ENCODE measurements around the gene MRPL45. TPM values are rescaled to one million over a fixed set of nuclear protein-coding genes. Genes with fewer than 3 reads are reported as not detected.
"Not testable (repeated sequence)": the region's sequence is repeated elsewhere in the genome, so short reads cannot be mapped to it uniquely, and the experiment has no call there.

The MRPL45 gene
- total RNA-seq (26.9 TPM), polyA plus RNA-seq (33.9 TPM)

DNA sequence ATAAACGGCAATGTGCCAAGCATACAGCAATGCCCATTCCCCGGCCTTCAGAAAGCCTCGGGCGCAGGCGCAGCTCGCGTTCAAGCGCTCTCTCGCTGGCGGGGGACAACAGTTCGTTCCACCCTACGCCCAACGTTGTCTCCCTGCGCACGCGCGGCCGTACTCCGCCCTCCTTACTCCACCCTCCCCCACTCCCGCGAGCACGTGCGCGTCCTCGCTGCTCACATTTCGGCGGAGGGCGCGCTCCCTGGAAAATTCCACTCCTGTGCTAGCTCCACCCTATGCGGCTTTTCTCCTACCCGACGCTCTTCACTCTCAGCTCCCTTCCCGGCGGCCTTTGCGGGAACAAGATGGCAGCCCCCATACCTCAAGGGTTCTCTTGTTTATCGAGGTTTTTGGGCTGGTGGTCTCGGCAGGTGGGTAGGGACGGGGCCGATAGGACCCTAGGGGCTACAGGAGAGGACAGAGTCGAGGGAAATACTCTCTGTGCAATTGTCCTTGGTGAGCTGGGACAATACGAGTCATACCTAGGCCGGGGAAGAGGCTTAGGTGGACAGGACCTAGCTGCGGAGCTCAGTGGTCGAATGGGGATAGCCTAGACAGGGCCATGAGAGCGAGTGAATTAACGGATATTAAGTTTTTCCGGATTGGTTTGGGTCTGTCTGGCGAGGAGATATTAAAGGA, at the start of gene MRPL45:
TSS of gene MRPL45 (plus strand) at position 335 of the 684 bp plus-strand sequence. CDS start at position 351, 16 bp downstream.
- not testable (repeated sequence) for H3K36me3 ChIP-seq (ENCODE audit: insufficient read depth); H3K27ac ChIP-seq (ENCODE audit: low read depth); H3K4me1 ChIP-seq (ENCODE audit: insufficient read depth)
- under 1% methylated on average over 48 of the region's 48 CpGs for WGBS
- H3K4me3 ChIP-seq (ENCODE audit: low read depth, low read length): peak within 1 kb of the TSS; percentile 31
- peak; percentile 92 for DNase-seq (ENCODE audit: extremely low spot score)

DNA sequence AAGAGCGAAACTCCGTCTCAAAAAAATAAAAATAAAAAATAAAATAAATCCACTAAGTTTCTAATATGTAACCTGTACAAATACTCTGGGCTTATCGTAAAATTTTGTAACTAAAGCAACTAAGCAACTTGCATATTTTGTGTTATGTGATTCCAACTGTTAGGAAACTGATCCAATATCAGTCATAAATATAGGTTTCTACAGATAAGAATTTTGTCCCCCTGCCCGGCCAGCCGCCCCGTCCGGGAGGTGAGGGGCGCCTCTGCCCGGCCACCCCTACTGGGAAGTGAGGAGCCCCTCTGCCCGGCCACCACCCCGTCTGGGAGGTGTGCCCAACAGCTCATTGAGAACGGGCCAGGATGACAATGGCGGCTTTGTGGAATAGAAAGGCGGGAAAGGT, 43.8 kb upstream of the MRPL45 start:
- not testable (repeated sequence) for DNase-seq (ENCODE audit: extremely low spot score); H3K4me3 ChIP-seq (ENCODE audit: low read depth, low read length); H3K27ac ChIP-seq (ENCODE audit: low read depth); H3K4me1 ChIP-seq (ENCODE audit: insufficient read depth); H3K36me3 ChIP-seq (ENCODE audit: insufficient read depth)
- 89% methylated on average over 9 of the region's 14 CpGs for WGBS

- not testable (repeated sequence) for DNase-seq (ENCODE audit: extremely low spot score); H3K4me3 ChIP-seq (ENCODE audit: low read depth, low read length); H3K4me1 ChIP-seq (ENCODE audit: insufficient read depth); H3K27ac ChIP-seq (ENCODE audit: low read depth); H3K36me3 ChIP-seq (ENCODE audit: insufficient read depth)
- WGBS: 61% methylated on average over 2 of the region's 2 CpGs
Measured at GRCh38 chr17:38254357-38254756, 42.6 kb upstream of the MRPL45 start.

DNA sequence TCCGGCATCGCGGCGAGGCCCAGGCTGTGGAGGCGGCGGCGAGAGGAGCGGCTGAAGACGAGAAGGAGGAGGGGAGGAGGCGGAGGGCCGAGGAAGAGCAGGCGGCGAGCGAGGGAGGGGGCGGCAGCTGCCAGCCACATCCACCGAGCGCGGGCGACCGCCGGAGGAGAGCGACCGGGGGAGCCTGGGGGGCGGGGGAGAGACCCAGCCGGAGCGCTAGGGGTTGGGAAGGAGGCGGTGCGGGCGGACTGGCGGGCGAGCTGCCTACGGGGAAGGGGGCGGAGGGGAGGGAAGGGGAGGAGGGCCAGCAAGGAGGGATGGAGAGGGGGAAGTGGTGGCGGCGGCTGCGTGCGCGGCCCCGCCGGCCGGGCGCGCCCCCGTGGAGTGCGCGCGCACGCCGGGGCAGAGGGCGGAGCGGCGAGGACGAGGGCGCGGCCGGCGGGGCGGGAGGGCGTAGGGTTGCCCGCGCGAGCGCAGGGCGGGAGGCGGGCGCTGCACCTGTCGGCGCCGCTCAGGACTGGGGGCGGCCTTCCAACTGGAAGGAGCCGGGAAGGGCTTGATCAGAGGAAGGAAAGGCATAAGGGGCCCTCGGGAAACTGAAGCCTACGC, 39.9 kb upstream of the MRPL45 start:
- WGBS: 0% methylated on average over 49 of the region's 73 CpGs
- H3K4me3 ChIP-seq (ENCODE audit: low read depth, low read length): peak overlapping the region; percentile 46
- H3K27ac ChIP-seq (ENCODE audit: low read depth); H3K36me3 ChIP-seq (ENCODE audit: insufficient read depth); H3K4me1 ChIP-seq (ENCODE audit: insufficient read depth): not testable (repeated sequence)
- DNase-seq (ENCODE audit: extremely low spot score): peak; percentile 52

DNA sequence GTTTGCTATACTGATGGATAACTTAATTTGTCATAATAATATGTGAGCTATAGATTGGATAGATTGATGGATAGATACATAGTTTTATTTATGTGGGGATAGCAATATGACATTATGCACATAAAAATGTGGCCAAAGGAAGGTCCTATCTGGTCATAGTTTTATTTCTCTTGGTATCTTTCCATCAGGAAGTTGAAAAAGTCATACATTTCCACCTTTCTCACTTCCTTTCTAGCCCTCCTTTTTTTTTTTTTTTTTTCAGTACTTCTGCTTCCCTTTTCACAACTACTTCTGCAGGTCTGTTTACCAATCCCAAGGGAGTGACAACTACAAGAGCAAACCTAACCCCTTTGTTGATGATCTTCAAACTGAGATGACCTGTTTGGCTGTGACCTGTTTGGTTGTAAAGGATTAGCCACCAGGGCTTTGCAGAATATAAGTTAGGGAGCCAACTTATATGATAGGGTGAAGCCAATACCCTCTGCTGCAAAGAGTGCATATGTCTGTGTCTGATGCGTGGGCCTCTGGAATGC, 30.9 kb upstream of the MRPL45 start:
- not testable (repeated sequence) for H3K4me1 ChIP-seq (ENCODE audit: insufficient read depth); DNase-seq (ENCODE audit: extremely low spot score); H3K4me3 ChIP-seq (ENCODE audit: low read depth, low read length); H3K36me3 ChIP-seq (ENCODE audit: insufficient read depth); H3K27ac ChIP-seq (ENCODE audit: low read depth)
- WGBS: 100% methylated on average over 1 of the region's 1 CpG

DNA sequence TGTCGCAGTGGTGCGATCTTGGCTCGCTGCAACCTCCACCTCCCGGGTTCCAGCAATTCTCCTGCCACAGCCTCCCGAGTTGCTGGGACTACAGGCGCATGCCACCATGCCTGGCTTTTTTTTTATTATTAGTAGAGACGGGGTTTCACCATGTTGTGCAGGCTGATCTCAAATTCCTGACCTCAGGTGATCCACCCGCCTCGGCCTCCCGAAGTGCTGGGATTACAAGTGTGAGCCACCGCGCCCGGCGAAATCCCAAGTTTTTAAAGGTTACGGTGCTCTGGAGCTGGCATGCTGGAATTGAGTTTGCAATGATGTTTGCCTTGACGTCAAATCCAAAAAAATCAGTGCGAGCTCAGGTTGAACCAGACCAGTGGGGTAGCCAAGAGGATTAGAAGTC, 30.4 kb upstream of the MRPL45 start:
- not testable (repeated sequence) for H3K4me1 ChIP-seq (ENCODE audit: insufficient read depth); H3K36me3 ChIP-seq (ENCODE audit: insufficient read depth); H3K4me3 ChIP-seq (ENCODE audit: low read depth, low read length); H3K27ac ChIP-seq (ENCODE audit: low read depth); DNase-seq (ENCODE audit: extremely low spot score)
- WGBS: 96% methylated on average over 17 of the region's 17 CpGs

GRCh38 chr17:38268138-38268537, 28.8 kb upstream of the MRPL45 start:
- H3K36me3 ChIP-seq (ENCODE audit: insufficient read depth); H3K4me1 ChIP-seq (ENCODE audit: insufficient read depth); H3K4me3 ChIP-seq (ENCODE audit: low read depth, low read length); H3K27ac ChIP-seq (ENCODE audit: low read depth); DNase-seq (ENCODE audit: extremely low spot score): not testable (repeated sequence)
- WGBS: 54% methylated on average over 3 of the region's 3 CpGs

- DNase-seq (ENCODE audit: extremely low spot score); H3K27ac ChIP-seq (ENCODE audit: low read depth); H3K36me3 ChIP-seq (ENCODE audit: insufficient read depth); H3K4me3 ChIP-seq (ENCODE audit: low read depth, low read length); H3K4me1 ChIP-seq (ENCODE audit: insufficient read depth): not testable (repeated sequence)
- WGBS: 53% methylated on average over 1 of the region's 1 CpG
Measured at GRCh38 chr17:38269045-38269444, 27.9 kb upstream of the MRPL45 start.

- DNase-seq (ENCODE audit: extremely low spot score); H3K27ac ChIP-seq (ENCODE audit: low read depth); H3K4me1 ChIP-seq (ENCODE audit: insufficient read depth); H3K4me3 ChIP-seq (ENCODE audit: low read depth, low read length); H3K36me3 ChIP-seq (ENCODE audit: insufficient read depth): not testable (repeated sequence)
Measured at GRCh38 chr17:38269552-38269951, 27.4 kb upstream of the MRPL45 start.

DNA sequence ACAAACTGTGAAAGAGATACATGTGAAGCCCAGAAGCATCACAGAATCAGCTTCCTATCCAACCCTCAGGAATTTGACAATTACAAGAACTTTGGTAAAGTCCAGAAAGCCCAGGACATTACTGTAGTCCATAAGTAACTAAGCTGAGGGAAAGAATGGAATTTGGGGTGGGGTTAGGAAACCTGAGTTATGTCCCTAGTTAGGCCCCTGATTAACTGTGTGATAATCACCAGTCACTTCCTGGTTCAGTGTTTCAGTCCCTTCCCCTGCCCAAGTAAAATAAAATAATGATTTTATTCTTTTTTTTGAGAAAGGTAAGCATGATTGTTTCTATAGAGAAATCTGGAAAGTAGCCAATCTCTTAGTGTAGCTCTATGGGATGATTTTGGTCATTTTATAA, 11.0 kb upstream of the MRPL45 start:
- not testable (repeated sequence) for H3K27ac ChIP-seq (ENCODE audit: low read depth); DNase-seq (ENCODE audit: extremely low spot score); H3K4me1 ChIP-seq (ENCODE audit: insufficient read depth); H3K36me3 ChIP-seq (ENCODE audit: insufficient read depth); H3K4me3 ChIP-seq (ENCODE audit: low read depth, low read length)

DNA sequence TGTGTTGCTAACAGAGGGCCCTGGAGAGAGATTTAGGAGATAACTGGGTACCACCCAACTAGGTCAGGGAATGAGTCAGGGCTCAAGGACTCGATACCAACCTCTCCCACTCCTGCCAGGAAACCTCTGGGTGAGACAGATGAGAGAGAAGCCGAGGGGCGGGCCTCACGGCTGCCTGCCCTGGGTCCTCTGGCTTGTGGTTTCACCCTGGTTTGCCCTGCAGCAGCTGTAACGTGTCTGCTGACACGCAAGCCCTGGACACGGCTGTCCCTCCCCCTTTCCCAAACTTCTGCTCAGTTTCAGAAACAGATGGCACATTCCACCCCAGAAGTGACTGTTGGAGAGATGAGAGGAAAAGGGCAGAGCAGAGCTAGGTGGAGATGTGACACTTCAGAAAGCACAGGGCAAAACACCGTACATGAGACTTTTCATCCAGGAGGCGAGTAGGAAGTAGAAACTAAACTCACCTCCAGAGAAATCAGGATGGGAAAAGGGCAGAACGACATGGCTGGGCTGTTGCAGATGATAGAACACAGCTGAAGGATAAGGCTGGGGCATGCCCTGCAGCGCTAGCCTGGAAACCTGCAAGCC, 10.4 kb upstream of the MRPL45 start:
- not testable (repeated sequence) for H3K4me3 ChIP-seq (ENCODE audit: low read depth, low read length); H3K4me1 ChIP-seq (ENCODE audit: insufficient read depth); H3K27ac ChIP-seq (ENCODE audit: low read depth); H3K36me3 ChIP-seq (ENCODE audit: insufficient read depth); DNase-seq (ENCODE audit: extremely low spot score)
- WGBS: 12% methylated on average over 8 of the region's 11 CpGs

DNA sequence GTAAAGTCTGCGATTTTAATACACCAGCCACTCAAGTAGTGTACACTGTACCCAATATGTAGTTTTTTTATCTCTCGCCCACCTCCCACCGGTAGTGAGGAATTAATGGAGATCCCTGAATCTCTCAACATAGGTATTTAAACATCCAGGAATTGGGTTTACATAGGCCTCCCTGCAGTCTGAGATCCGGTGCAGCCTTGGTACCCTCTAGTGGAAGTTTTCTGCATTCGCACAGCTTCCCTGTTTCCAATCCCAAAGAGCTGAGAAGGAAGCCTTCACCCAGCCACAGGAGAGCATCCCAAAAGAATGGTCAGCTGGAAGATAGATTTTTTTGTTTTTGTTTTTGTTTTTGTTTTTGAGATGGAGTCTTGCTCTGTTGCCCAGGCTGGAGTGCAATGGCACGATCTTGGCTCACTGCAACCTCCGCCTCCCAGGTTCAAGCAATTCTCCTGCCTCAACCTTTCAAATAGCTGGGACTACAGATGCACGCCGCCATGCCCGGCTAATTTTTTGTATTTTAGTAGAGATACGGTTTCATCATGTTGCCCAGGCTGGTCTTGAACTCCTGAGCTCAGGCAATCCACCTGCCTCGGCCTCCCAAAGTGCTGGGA, 8.6 kb upstream of the MRPL45 start:
- H3K36me3 ChIP-seq (ENCODE audit: insufficient read depth); H3K4me1 ChIP-seq (ENCODE audit: insufficient read depth); H3K4me3 ChIP-seq (ENCODE audit: low read depth, low read length); DNase-seq (ENCODE audit: extremely low spot score); H3K27ac ChIP-seq (ENCODE audit: low read depth): not testable (repeated sequence)
- 64% methylated on average over 12 of the region's 12 CpGs for WGBS

DNA sequence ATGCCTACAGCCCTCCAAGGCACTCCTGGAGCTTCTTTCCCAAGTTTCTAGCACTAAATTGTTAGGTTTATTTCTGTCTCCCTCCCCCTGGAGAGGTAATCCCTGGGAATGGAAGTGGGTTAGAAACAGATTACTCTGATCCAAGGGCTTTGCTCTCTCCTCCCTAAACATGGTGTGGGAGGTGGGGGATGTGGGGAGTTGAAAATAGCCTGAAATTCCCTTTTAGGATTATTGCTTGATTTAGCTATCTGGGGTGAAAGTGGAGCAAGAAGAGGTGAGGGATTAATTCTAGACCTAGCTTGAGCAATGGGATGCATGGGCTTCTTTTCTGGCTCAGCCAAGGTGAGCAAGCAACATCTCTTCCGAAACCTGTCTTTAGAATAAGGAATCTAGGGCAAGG, 7.2 kb upstream of the MRPL45 start:
- DNase-seq (ENCODE audit: extremely low spot score); H3K4me3 ChIP-seq (ENCODE audit: low read depth, low read length); H3K4me1 ChIP-seq (ENCODE audit: insufficient read depth); H3K27ac ChIP-seq (ENCODE audit: low read depth); H3K36me3 ChIP-seq (ENCODE audit: insufficient read depth): not testable (repeated sequence)
- 93% methylated on average over 1 of the region's 1 CpG for WGBS
